WI38 (cell line): Measurements from ENCODE around the gene ADAT3.
A peak's percentile ranks its signal among the peaks of the same experiment; 100 is the strongest.

ENCODE experiments used
- H3K4me3 ChIP-seq: 2 replicates; pipeline ENCODE4 v1.5.1; 2011; ENCODE audit warnings: low read depth, mild to moderate bottlenecking, control low read depth, low read length
- TF ChIP-seq, protein P1 (sequence below): IDR thresholded peaks from 2 replicates; pipeline ENCODE4 v1.5.1; 2012; ENCODE audit warnings: low read depth, mild to moderate bottlenecking, control low read depth, low read length

ADAT3 gene

DNA sequence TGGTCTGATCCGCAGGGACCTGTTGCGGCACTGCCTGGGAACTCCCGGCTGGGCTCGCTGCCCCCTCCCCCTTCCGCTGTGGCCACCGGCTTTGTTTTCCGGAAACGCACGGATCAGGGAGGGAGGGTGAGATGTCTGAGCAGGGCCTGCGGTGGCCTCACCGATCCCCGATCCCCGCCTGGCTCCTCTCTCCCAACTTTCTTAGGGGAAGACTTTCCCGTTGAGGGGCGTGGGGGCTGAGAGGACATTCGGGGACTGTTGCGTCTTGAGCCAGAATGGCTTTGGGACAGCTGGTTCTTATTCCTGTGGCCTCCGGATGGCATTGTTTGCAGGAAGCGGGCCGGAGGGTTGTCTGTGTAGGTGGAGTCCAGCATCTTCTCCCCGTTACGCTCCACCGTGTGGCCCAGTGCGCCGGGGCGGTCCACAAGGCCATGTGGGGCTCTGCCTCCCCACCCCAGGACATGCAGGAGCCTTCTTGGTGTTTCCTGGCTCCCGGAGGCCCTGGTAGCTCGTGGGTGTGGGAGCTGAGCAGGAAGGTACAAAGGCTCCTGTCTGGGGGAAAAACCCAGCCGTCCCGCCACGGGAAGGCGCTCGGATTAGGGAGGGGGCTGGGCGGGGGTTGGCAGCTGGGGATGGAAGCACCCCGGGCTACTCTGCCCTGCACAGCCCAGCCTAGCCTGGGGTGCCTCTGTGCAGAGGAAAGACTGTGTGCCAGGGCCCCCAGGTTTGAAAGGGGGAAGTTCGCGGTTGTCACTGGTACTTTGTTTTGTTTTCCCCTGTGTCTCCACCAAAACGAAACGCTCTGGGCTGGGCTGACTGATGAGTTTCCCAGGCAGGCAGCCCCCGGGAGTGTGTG, 37.1 kb downstream of the ADAT3 start:
- TF ChIP-seq, protein P1, sequence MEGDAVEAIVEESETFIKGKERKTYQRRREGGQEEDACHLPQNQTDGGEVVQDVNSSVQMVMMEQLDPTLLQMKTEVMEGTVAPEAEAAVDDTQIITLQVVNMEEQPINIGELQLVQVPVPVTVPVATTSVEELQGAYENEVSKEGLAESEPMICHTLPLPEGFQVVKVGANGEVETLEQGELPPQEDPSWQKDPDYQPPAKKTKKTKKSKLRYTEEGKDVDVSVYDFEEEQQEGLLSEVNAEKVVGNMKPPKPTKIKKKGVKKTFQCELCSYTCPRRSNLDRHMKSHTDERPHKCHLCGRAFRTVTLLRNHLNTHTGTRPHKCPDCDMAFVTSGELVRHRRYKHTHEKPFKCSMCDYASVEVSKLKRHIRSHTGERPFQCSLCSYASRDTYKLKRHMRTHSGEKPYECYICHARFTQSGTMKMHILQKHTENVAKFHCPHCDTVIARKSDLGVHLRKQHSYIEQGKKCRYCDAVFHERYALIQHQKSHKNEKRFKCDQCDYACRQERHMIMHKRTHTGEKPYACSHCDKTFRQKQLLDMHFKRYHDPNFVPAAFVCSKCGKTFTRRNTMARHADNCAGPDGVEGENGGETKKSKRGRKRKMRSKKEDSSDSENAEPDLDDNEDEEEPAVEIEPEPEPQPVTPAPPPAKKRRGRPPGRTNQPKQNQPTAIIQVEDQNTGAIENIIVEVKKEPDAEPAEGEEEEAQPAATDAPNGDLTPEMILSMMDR = no peak
- H3K4me3 ChIP-seq = peak overlapping the region; percentile 78

DNA sequence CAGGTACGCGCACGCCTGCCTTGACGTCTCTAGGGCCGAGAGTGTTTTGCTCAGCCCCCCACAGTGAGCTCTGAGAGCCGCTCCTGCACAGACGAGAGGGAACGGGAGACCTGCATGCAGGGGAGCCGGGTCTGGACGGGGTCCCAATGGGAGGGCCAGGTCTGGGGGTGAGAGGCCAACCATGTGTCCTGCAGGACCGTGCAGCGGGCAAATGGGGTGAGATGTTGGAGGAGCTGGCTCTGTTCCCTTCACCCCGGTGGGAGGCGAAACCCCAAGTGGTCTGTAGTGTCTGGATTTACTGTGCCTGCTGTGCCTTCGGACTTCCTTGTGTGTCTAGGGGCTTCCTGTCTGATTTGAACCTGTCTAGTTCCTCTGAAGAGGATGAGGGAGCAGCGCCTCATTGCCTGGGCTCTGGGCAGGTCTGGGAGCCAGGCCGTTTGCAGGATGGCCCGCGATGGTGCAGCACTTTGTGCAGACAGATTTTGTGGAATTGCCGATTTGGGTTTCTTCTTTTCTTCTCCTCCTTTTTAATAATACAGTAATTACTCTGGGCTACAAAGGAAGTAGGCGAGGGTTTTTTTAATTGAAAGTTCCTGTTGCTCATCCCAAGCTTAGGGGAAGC, 37.8 kb downstream of the ADAT3 start:
- peak overlapping the region; percentile 78 for H3K4me3 ChIP-seq
- TF ChIP-seq, protein P1 = no peak

DNA sequence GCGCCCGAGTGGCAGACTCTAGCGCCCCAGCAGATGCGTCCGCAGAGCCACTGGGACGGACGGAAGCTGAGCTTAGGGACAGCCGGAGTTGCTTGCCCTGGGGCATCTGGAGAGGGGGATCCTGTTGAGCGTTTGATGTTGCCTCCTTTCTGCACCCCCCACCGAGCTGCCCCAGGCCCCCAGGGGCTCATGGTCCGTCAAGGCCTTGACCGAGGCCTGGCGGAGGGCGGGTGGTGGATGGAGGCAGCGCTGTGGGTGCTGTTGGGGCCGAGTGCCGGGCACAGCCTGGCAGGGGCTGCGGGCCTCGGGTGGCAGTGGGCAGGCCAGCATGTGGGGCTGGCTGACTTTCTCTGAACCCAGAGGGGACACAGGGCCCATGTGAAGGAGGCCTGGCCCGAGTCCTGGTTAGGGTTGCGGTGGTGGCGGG, 38.5 kb downstream of the ADAT3 start:
- no peak overlapping the region for H3K4me3 ChIP-seq
- TF ChIP-seq, protein P1 = no peak

DNA sequence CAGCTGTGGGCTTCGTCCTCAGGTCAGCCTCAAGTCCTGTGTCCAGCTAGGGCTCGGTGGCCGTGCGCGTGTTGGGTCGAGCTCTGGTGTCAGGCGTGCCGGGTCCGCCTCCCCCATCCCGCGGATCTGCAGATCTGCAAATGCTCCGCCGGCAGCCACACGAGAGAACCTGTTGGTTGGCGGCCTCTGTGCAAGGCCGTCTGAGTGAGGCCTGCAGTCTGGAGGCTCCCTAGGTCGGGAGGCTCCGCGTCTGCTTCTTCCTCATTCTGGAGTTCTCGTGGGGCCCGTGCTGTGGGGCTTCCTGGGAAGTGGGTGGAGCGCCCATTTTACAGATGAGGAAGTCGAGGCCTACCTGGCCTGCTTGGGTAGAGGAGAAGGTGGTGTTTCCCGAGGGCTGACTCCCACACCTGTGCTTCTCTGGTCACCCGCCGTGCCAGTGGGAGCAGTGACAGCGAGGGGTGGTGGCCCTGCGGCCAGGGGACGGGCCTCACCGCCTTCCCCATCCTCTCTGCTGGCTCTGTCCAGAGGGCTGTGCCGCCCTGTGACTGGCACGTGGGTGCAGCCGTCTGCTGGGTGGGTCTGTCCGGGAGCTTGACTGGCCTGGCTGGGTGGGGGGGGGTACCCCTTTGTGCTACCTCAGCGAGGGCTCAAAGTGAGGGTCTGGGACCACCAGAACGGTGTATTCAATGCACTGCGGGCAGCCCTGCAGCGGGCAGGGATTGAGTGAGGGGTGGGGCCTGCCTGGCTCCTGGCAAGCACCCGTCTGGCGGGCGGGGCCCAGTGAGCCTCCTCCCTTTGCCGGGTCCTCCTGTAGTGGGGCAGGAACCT, 39.1 kb downstream of the ADAT3 start:
- H3K4me3 ChIP-seq = no peak overlapping the region
- TF ChIP-seq, protein P1 = no peak

DNA sequence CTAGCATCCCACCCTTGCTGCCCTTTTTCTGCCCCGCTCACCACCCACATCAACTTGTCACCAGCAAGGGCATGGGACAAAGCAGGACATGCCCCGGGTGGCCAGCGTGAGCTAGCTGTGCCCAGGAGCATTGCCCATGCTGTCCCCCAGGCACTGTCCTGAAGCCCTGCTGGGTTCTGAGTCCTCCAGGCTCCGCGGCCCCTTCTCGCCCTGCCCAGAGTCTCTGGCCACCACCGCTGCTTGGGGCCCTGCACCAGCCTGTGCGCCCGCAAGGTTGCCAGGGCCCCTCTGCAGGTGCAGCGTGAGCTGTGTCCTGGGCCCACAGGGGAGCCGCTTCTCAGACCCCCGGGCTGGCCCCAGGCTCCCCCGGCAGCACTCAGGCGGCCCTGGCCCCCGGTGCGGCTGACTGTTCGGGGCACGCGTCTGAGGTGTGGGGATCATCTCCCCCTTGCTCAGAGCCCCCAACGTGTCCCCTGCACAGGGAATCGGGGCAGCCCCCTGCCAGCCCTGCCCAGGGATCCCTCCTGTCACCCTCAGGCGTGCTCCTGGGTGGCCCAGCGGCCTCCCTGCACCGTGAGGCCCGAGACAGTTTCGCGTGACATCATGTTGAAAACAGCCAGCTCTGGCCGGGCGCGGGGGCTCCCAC, 39.8 kb downstream of the ADAT3 start:
- no peak overlapping the region for H3K4me3 ChIP-seq
- TF ChIP-seq, protein P1 = no peak

DNA sequence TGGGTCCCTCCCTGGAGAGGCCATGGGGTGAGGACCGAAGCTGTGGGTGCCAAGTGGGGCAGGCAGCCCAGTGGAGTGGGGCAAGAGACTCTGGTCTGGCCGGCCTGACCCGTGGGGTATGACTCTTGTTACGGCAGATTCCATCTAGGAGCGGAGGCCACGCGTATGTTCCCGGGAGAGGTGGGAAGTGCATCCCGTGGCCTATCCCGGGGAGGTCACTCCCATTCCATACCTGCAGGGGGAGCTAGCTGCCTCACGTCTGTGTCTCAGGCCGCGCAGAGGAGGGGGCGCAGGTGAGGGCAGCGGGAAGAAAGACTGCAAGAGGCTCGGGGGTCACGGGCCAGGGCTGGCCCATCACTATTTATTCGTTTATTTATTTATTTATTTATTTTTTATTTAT, 40.7 kb downstream of the ADAT3 start:
- H3K4me3 ChIP-seq = no peak overlapping the region
- TF ChIP-seq, protein P1 = no peak; the same call in 1 of the 2 replicates
